H1 (cell line): ENCODE data around the gene TMEM204. TPM values are rescaled to one million over a fixed set of nuclear protein-coding genes. Genes with fewer than 3 reads are reported as not detected.

Experiments
- CTCF ChIA-PET: fragments of 300-600 bp; sonication (Branson Sonifier 250); formaldehyde crosslinking; loops from one replicate; lab custom pipeline; 2021; ENCODE audit not compliant: partially characterized antibody; lab: Charles Lee
- POLR2A ChIA-PET: fragments of 300-600 bp; sonication (Branson Sonifier 250); formaldehyde crosslinking; loops from one replicate; lab custom pipeline; 2021; ENCODE audit warnings: inconsistent platforms; ENCODE audit not compliant: partially characterized antibody; lab: Charles Lee
- DNase-seq, 2 experiments: peaks; one replicate each; pipeline versions ENCODE4 v3.0.0 to v3.0.0-alpha.2; 2010 to 2022; ENCODE audit warnings: low spot score in 2 of 2, low read depth in 1 of 2, mixed read lengths in 1 of 2
- FAIRE-seq: peaks from 2 replicates; lab custom pipeline; 2011; peaks lifted over from hg19 to GRCh38; lab: Jason Lieb, UNC
- H2AFZ ChIP-seq: 2 replicates; pipeline ENCODE4 v1.8.1; 2012; ENCODE audit warnings: low read length, inconsistent platforms
- H2AK5ac ChIP-seq: 2 replicates; pipeline ENCODE4 v1.6.1; 2013; ENCODE audit warnings: low read depth, low read length
- H2BK120ac ChIP-seq: replicated peaks from 2 replicates; pipeline ENCODE3; 2013; ENCODE audit warnings: low read depth, low read length, inconsistent platforms
- H2BK12ac ChIP-seq: 2 replicates; pipeline ENCODE4 v1.6.1; 2013; ENCODE audit warnings: low read depth, low read length
- H2BK15ac ChIP-seq: 2 replicates; pipeline ENCODE4 v1.6.1; 2013; ENCODE audit warnings: low read length
- H2BK20ac ChIP-seq: 2 replicates; pipeline ENCODE4 v1.6.1; 2013; ENCODE audit warnings: low read length
- H2BK5ac ChIP-seq: 2 replicates; pipeline ENCODE4 v1.6.1; 2013; ENCODE audit warnings: low read depth, low read length
- H3K14ac ChIP-seq: 2 replicates; pipeline ENCODE4 v1.6.1; 2013; ENCODE audit warnings: inconsistent platforms; ENCODE audit not compliant: insufficient read length
- H3K18ac ChIP-seq: 2 replicates; pipeline ENCODE4 v1.6.1; 2013; ENCODE audit warnings: low read length; ENCODE audit errors: extremely low read depth
- H3K23ac ChIP-seq: 2 replicates; pipeline ENCODE4 v1.6.1; 2013; ENCODE audit warnings: inconsistent platforms; ENCODE audit not compliant: insufficient read length
- H3K23me2 ChIP-seq: 2 replicates; pipeline ENCODE4 v1.6.1; 2013; ENCODE audit warnings: low read depth, low read length
- H3K27ac ChIP-seq: 2 replicates; pipeline ENCODE4 v1.6.1; 2011; ENCODE audit warnings: low read depth, low read length, inconsistent platforms
- H3K27me3 ChIP-seq, 4 experiments: replicated peaks in 1 of 4; 1 replicate in 1 of 4; 2 replicates in 3 of 4; pipeline versions ENCODE4 v1.6.1 to v1.8.1; 2011 to 2013; ENCODE audit warnings: low read length in 3 of 4, mild to moderate bottlenecking in 3 of 4, inconsistent platforms in 2 of 4, mixed read lengths in 2 of 4, moderate library complexity in 1 of 4; ENCODE audit not compliant: control insufficient read depth in 3 of 4, insufficient read depth in 3 of 4; ENCODE audit errors: extremely low read depth in 1 of 4
- H3K36me3 ChIP-seq, 4 experiments: 2 replicates each; pipeline versions ENCODE4 v1.6.1 to v1.8.1; 2011 to 2013; ENCODE audit warnings: mild to moderate bottlenecking in 4 of 4, low read length in 3 of 4, moderate library complexity in 2 of 4, control low read depth in 1 of 4, inconsistent platforms in 1 of 4; ENCODE audit not compliant: insufficient read depth in 4 of 4, control insufficient read depth in 2 of 4
- H3K4ac ChIP-seq: replicated peaks from 2 replicates; pipeline ENCODE3; 2013; ENCODE audit warnings: low read length, low read depth, mixed read lengths, inconsistent platforms; ENCODE audit not compliant: insufficient read length
- H3K4me1 ChIP-seq, 4 experiments: replicated peaks in 1 of 4; 1 replicate in 1 of 4; 2 replicates in 3 of 4; pipeline versions ENCODE4 v1.6.1 to v1.8.1; 2011 to 2013; ENCODE audit warnings: low read length in 3 of 4, inconsistent platforms in 2 of 4, mixed read lengths in 1 of 4; ENCODE audit not compliant: insufficient read depth in 4 of 4, control insufficient read depth in 3 of 4
- H3K4me2 ChIP-seq, 2 experiments: 2 replicates each; pipeline versions ENCODE4 v1.6.1 to v1.8.1; 2011 to 2013; ENCODE audit warnings: low read depth in 2 of 2, low read length in 2 of 2, control low read depth in 1 of 2, inconsistent platforms in 1 of 2, mild to moderate bottlenecking in 1 of 2; ENCODE audit not compliant: insufficient read depth in 1 of 2
- H3K4me3 ChIP-seq, 4 experiments: fragments of 200-600, 300-600 bp in 1 of 4; sonication (generic), shearing (Covaris generic), sonication (Bioruptor Twin) in 1 of 4; 2 replicates each; pipeline versions ENCODE4 v1.5.1 to v1.8.1; 2011 to 2016; ENCODE audit warnings: low read length in 4 of 4, low read depth in 3 of 4, control low read depth in 2 of 4, inconsistent platforms in 2 of 4, mild to moderate bottlenecking in 2 of 4, mixed read lengths in 1 of 4, moderate library complexity in 1 of 4; ENCODE audit not compliant: insufficient read depth in 2 of 4; ENCODE audit errors: extremely low read depth in 1 of 4
- H3K56ac ChIP-seq: replicated peaks from 2 replicates; pipeline ENCODE3; 2013; ENCODE audit warnings: low read depth, mild to moderate bottlenecking, mixed read lengths, low read length, inconsistent platforms; ENCODE audit not compliant: insufficient read length
- H3K79me1 ChIP-seq: 2 replicates; pipeline ENCODE4 v1.6.1; 2013; ENCODE audit warnings: low read depth, low read length, control low read depth
- H3K79me2 ChIP-seq, 2 experiments: 2 replicates each; pipeline versions ENCODE4 v1.6.1 to v1.8.1; 2012 to 2013; ENCODE audit warnings: low read length in 2 of 2, mild to moderate bottlenecking in 2 of 2, inconsistent platforms in 1 of 2; ENCODE audit not compliant: insufficient read depth in 2 of 2, control insufficient read depth in 1 of 2
- H3K9ac ChIP-seq, 4 experiments: replicated peaks in 1 of 4; 1 replicate in 1 of 4; 2 replicates in 3 of 4; pipeline versions ENCODE4 v1.6.1 to v1.8.1; 2011 to 2013; ENCODE audit warnings: low read depth in 3 of 4, low read length in 3 of 4, control low read depth in 2 of 4, mild to moderate bottlenecking in 2 of 4, moderate library complexity in 2 of 4, inconsistent platforms in 1 of 4; ENCODE audit errors: extremely low read depth in 1 of 4
- H3K9me3 ChIP-seq, 2 experiments: 2 replicates each; pipeline versions ENCODE4 v1.6.1 to v1.8.1; 2012 to 2013; ENCODE audit warnings: mild to moderate bottlenecking in 2 of 2, moderate library complexity in 2 of 2, control low read depth in 1 of 2, inconsistent platforms in 1 of 2, low read depth in 1 of 2, low read length in 1 of 2, mixed read lengths in 1 of 2; ENCODE audit not compliant: insufficient read depth in 2 of 2
- H4K20me1 ChIP-seq, 2 experiments: replicated peaks in 1 of 2; 2 replicates each; pipeline versions ENCODE3 to v1.8.1; 2011 to 2013; ENCODE audit warnings: inconsistent platforms in 2 of 2, low read length in 2 of 2, mild to moderate bottlenecking in 1 of 2; ENCODE audit not compliant: insufficient read depth in 2 of 2, control insufficient read depth in 1 of 2
- H4K5ac ChIP-seq: 2 replicates; pipeline ENCODE4 v1.6.1; 2013; ENCODE audit warnings: low read length, low read depth, mixed read lengths, inconsistent platforms; ENCODE audit not compliant: insufficient read length
- H4K8ac ChIP-seq: 2 replicates; pipeline ENCODE4 v1.8.0; 2013; ENCODE audit warnings: mild to moderate bottlenecking, moderate library complexity, low read length, inconsistent platforms; ENCODE audit not compliant: insufficient read depth; ENCODE audit errors: extremely low read depth
- H4K91ac ChIP-seq: replicated peaks from 2 replicates; pipeline ENCODE3; 2013; ENCODE audit warnings: low read length, mixed read lengths, inconsistent platforms; ENCODE audit not compliant: insufficient read length
- CBX5 ChIP-seq: fragments of 300-800, 300-1000 bp; sonication (generic); IDR thresholded peaks from 2 replicates; pipeline ENCODE4 v1.7.1; 2016; ENCODE audit warnings: antibody characterized with exemption, low read length, low read depth
- CHD1 ChIP-seq: IDR thresholded peaks from 2 replicates; pipeline ENCODE4 v1.6.1; 2012; ENCODE audit warnings: low read depth, low read length, improper control_type of control experiment
- CREB1 ChIP-seq: IDR thresholded peaks from 2 replicates; pipeline ENCODE4 v1.6.1; 2012; ENCODE audit warnings: inconsistent platforms
- CTBP2 ChIP-seq: IDR thresholded peaks from 2 replicates; pipeline ENCODE4 v1.7.0; 2011; ENCODE audit warnings: borderline replicate concordance, mild to moderate bottlenecking, moderate library complexity, mixed read lengths, low read length; ENCODE audit not compliant: insufficient read depth, insufficient read length
- FOSL1 ChIP-seq: IDR thresholded peaks from 2 replicates; pipeline ENCODE4 v1.6.1; 2011; ENCODE audit warnings: mild to moderate bottlenecking, low read depth, low read length, moderate library complexity; ENCODE audit not compliant: insufficient read depth
- GABPA ChIP-seq: IDR thresholded peaks from 2 replicates; pipeline ENCODE4 v1.6.1; 2011; ENCODE audit warnings: mild to moderate bottlenecking, low read length, moderate library complexity, borderline replicate concordance; ENCODE audit not compliant: insufficient read depth
- GTF2F1 ChIP-seq: IDR thresholded peaks from 2 replicates; pipeline ENCODE4 v1.6.1; 2012; ENCODE audit warnings: low read depth, low read length, improper control_type of control experiment, borderline replicate concordance
- JUND ChIP-seq: IDR thresholded peaks from 2 replicates; pipeline ENCODE4 v1.6.1; 2011; ENCODE audit warnings: mild to moderate bottlenecking, improper control_type of control experiment, low read length
- KDM4A ChIP-seq: IDR thresholded peaks from one replicate; pipeline ENCODE4 v1.7.1; 2012; ENCODE audit warnings: low read depth, mild to moderate bottlenecking, moderate library complexity, low read length, inconsistent platforms; ENCODE audit not compliant: severe bottlenecking
- KDM5A ChIP-seq: fragments of 200-600 bp; IDR thresholded peaks from 2 replicates; pipeline ENCODE4 v1.7.1; 2012; ENCODE audit warnings: mild to moderate bottlenecking, low read length, inconsistent platforms, mixed read lengths
- NANOG ChIP-seq: IDR thresholded peaks from 2 replicates; pipeline ENCODE4 v1.6.1; 2011; ENCODE audit warnings: low read length, low read depth, mild to moderate bottlenecking, inconsistent platforms; ENCODE audit not compliant: insufficient read depth, poor library complexity, severe bottlenecking
- SIRT6 ChIP-seq: IDR thresholded peaks from one replicate; pipeline ENCODE4 v1.7.1; 2012; ENCODE audit warnings: low read length, inconsistent platforms
- SP4 ChIP-seq: IDR thresholded peaks from 2 replicates; pipeline ENCODE4 v1.6.1; 2012; ENCODE audit warnings: low read length, inconsistent platforms
- SUZ12 ChIP-seq: fragments of 200-600 bp; sonication (generic); IDR thresholded peaks from 2 replicates; pipeline ENCODE4 v1.6.1; 2012; ENCODE audit warnings: mild to moderate bottlenecking, inconsistent platforms, low read length, moderate library complexity, mixed read lengths
- ZNF274 ChIP-seq: IDR thresholded peaks from 2 replicates; pipeline ENCODE4 v1.7.0; 2012; ENCODE audit warnings: low read length, borderline replicate concordance; ENCODE audit errors: extremely low read depth
- WGBS, 2 experiments: shearing (Covaris generic) in 1 of 2; methylation state at CpG; one replicate each; pipeline versions ENCODE4 v1.1.6 to v1.1.7; 2013 to 2015; ENCODE audit warnings: low lambda C conversion rate in 2 of 2, mixed read lengths in 2 of 2, inconsistent platforms in 1 of 2, low coverage in 1 of 2, missing lambda C conversion rate in 1 of 2; ENCODE audit not compliant: insufficient replicate concordance in 2 of 2, insufficient coverage in 1 of 2, insufficient read length in 1 of 2; ENCODE audit errors: extremely low coverage in 1 of 2, missing lambda C conversion rate in 1 of 2; 5-methylcytosine and 5-hydroxymethylcytosine counted together
- polyA plus RNA-seq, 7 experiments: library from polyadenylated mRNA; depleted of rRNA in 3 of 7; stranded (reverse) in 5 of 7; unstranded in 2 of 7; fragments of >200 nt in 5 of 7; fragments of 200-250 nt in 2 of 7; gene quantifications; 1 replicate in 5 of 7; 2 replicates in 1 of 7; 4 replicates in 1 of 7; pipeline versions ENCODE4 v1.2.1 to v1.2.3, GENCODE V29; 2011 to 2013; ENCODE audit warnings: missing spikeins in 2 of 7, mixed read lengths in 2 of 7
- total RNA-seq: library from RNA; stranded (reverse); fragmentation: NEBNext Ultra II Directional; extraction: Animal tissue kit (Norgen Biotek cat#: 25700); gene quantifications from 2 replicates; pipeline ENCODE4 v1.2.1, GENCODE V29; 2021

TMEM204 gene
- total and polyA plus RNA-seq, 2 of the 8 experiments (the other 6 are each of a cell fraction or from before 2014, with no cell fraction given), result not detected

DNA sequence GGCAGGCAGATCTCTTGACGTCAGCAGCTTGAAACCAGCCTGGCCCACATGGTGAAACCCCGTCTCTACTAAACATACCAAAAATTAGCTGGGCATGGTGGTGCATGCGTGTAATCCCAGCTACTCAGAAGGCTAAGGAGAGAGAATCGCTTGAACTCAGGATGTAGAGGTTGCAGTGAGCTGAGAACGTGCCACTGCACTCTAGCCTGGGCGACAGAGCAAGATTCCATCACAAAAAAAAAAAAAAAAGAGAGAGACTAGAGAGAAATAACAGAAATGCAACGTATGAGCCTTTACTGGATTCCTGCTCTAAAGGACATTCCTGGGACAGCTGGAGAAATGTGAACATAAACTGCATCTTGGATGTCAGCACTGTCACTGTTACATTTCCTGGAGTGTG, 67.6 kb downstream of the TMEM204 start:
- peaks cover 2% of the 10 kb centered on the region; the same call in 1 of the 2 replicates for H3K79me1 ChIP-seq
- no peak for FAIRE-seq
- H3K56ac ChIP-seq, result no peak overlapping the region
- no peak overlapping the region for H3K18ac ChIP-seq
- H3K23me2 ChIP-seq, result no peaks in the 10 kb centered on the region
- WGBS, 2 experiments, result 92% methylated on average over 6 of the region's 7 CpGs; no CpG with 5 or more reads in 1 of the 2 experiments
- no peak overlapping the region for H2AFZ ChIP-seq
- no peak overlapping the region for H2BK20ac ChIP-seq
- H3K4me2 ChIP-seq, result no peak overlapping the region
- H3K27ac ChIP-seq, result no peak overlapping the region
- H3K14ac ChIP-seq, result no peak overlapping the region
- no peak overlapping the region for H3K4me3 ChIP-seq
- H4K91ac ChIP-seq, result no peak overlapping the region
- no peak overlapping the region for H3K4ac ChIP-seq
- H3K9me3 ChIP-seq, result peaks cover 0 to 13% of the 10 kb centered on the region in 2 experiments; a peak in 1 of 4 replicates
- no peak overlapping the region for H3K9ac ChIP-seq
- H2AK5ac ChIP-seq, result no peak overlapping the region
- H3K23ac ChIP-seq, result no peak overlapping the region
- no peak overlapping the region for H2BK5ac ChIP-seq
- no peak overlapping the region for H2BK15ac ChIP-seq
- H3K36me3 ChIP-seq, result peaks cover 2 to 15% (median 9%) of the 10 kb centered on the region in 4 experiments; a peak in 5 of 8 replicates
- no peaks in the 10 kb centered on the region for H3K4me1 ChIP-seq
- ChIA-PET POLR2A (interaction anchor here (0.6 to 1.2 kb wide), 2 partner anchors 9 to 25 kb away, joined by 3 to 7 read pairs; no protein-coding TSS in a partner anchor), CTCF (no interaction called here)
- peaks cover under 1 to 2% of the 10 kb centered on the region in 2 experiments for H4K20me1 ChIP-seq
- no peak overlapping the region for H4K8ac ChIP-seq
- DNase-seq, result no peak
- no peak overlapping the region for H2BK12ac ChIP-seq
- H3K27me3 ChIP-seq, result no peaks in the 10 kb centered on the region
- no peak overlapping the region for H2BK120ac ChIP-seq
- no peaks in the 10 kb centered on the region for H3K79me2 ChIP-seq
- no peak overlapping the region for H4K5ac ChIP-seq
- TF ChIP-seq KDM4A (no peak), CBX5 (no peak), GABPA (no peak), FOSL1 (no peak), JUND (no peak), CTBP2 (no peak), ZNF274 (no peak), KDM5A (no peak), CHD1 (no peak), GTF2F1 (no peak), CREB1 (no peak), NANOG (no peak), SIRT6 (no peak), SUZ12 (no peak), SP4 (no peak)
